DND-41 (cell line): ENCODE results near the gene SEMA4B.

ENCODE experiments used
- ATAC-seq: fragments of 200-7000 bp; cut with Tn5 transposase; 3 replicates; pipeline ENCODE4 v1.9.1; 2021; ENCODE audit warnings: low read depth; ENCODE audit not compliant: insufficient read depth
- DNase-seq: peaks from one replicate; pipeline ENCODE4 v3.0.0-alpha.2; 2020
- H2AFZ ChIP-seq: 2 replicates; pipeline ENCODE4 v1.6.0; 2012; ENCODE audit warnings: low read depth, low read length
- H3K27ac ChIP-seq: 2 replicates; pipeline ENCODE4 v1.5.1; 2012; ENCODE audit warnings: low read length, inconsistent platforms
- H3K27me3 ChIP-seq: fragments of 200-600 bp; sonication (generic); 2 replicates; pipeline ENCODE4 v1.6.0; 2012; ENCODE audit warnings: low read length, mild to moderate bottlenecking, inconsistent platforms; ENCODE audit not compliant: insufficient read depth, poor library complexity
- H3K36me3 ChIP-seq: 2 replicates; pipeline ENCODE4 v1.5.1; 2012; ENCODE audit warnings: low read length, inconsistent platforms; ENCODE audit not compliant: insufficient read depth
- H3K4me1 ChIP-seq: 2 replicates; pipeline ENCODE4 v1.5.1; 2012; ENCODE audit warnings: mild to moderate bottlenecking, low read length; ENCODE audit not compliant: insufficient read depth
- H3K4me2 ChIP-seq: 2 replicates; pipeline ENCODE4 v1.6.0; 2012; ENCODE audit warnings: mild to moderate bottlenecking, moderate library complexity, low read length, inconsistent platforms; ENCODE audit not compliant: insufficient read depth
- H3K4me3 ChIP-seq, 2 experiments: fragments of 200-600 bp in 1 of 2; shearing (Covaris generic) in 1 of 2; 2 replicates each; pipeline ENCODE4 v1.5.1; 2012 to 2016; ENCODE audit warnings: inconsistent platforms in 2 of 2, low read length in 2 of 2, mild to moderate bottlenecking in 2 of 2, low read depth in 1 of 2, moderate library complexity in 1 of 2
- H3K79me2 ChIP-seq: 2 replicates; pipeline ENCODE4 v1.6.0; 2012; ENCODE audit warnings: low read length, inconsistent platforms; ENCODE audit not compliant: insufficient read depth
- H3K9ac ChIP-seq: 2 replicates; pipeline ENCODE4 v1.6.0; 2012; ENCODE audit warnings: low read depth, mild to moderate bottlenecking, inconsistent platforms, low read length, moderate library complexity
- H3K9me3 ChIP-seq: 2 replicates; pipeline ENCODE4 v1.5.1; 2012; ENCODE audit warnings: low read length, moderate library complexity, mild to moderate bottlenecking, inconsistent platforms; ENCODE audit not compliant: insufficient read depth, severe bottlenecking
- H4K20me1 ChIP-seq: 2 replicates; pipeline ENCODE4 v1.6.0; 2012; ENCODE audit warnings: low read length; ENCODE audit not compliant: insufficient read depth
- CTCF ChIP-seq: IDR thresholded peaks from 2 replicates; pipeline ENCODE4 v1.5.1; 2012; ENCODE audit warnings: borderline replicate concordance, low read length, moderate library complexity, mild to moderate bottlenecking; ENCODE audit not compliant: poor library complexity, severe bottlenecking; ENCODE audit errors: extremely low read depth
- EZH2 ChIP-seq: IDR thresholded peaks from 3 replicates; pipeline ENCODE4 v1.6.1; 2012; ENCODE audit warnings: borderline replicate concordance, low read depth, mild to moderate bottlenecking, moderate library complexity, low read length, inconsistent platforms; ENCODE audit not compliant: severe bottlenecking

The SEMA4B gene

GRCh38 chr15:90188914-90189748, 12.0 kb upstream of the SEMA4B start:
- Histone ChIP-seq H3K9me3 (no peaks in the 10 kb centered on the region), H3K27ac (no peak overlapping the region), H4K20me1 (no peaks in the 10 kb centered on the region), H3K4me3 (no peak overlapping the region), H3K4me1 (peaks cover 21% of the 10 kb centered on the region), H3K79me2 (no peaks in the 10 kb centered on the region), H2AFZ (no peak overlapping the region), H3K4me2 (no peak overlapping the region), H3K36me3 (no peaks in the 10 kb centered on the region), H3K27me3 (peaks cover 20% of the 10 kb centered on the region), H3K9ac (no peak overlapping the region)
- ATAC-seq (no peak), DNase-seq (no peak)
- TF ChIP-seq CTCF (no peak), EZH2 (no peak)

- Histone ChIP-seq H3K9ac (no peak overlapping the region), H3K9me3 (no peaks in the 10 kb centered on the region), H3K79me2 (no peaks in the 10 kb centered on the region), H3K4me3 (no peak overlapping the region), H2AFZ (no peak overlapping the region), H3K36me3 (no peaks in the 10 kb centered on the region), H3K4me2 (no peak overlapping the region), H3K27ac (no peak overlapping the region), H3K4me1 (peaks cover 20% of the 10 kb centered on the region), H3K27me3 (peaks cover 12% of the 10 kb centered on the region), H4K20me1 (no peaks in the 10 kb centered on the region)
- ATAC-seq (no peak), DNase-seq (no peak)
- TF ChIP-seq EZH2 = no peak
- TF ChIP-seq CTCF = no peak
Measured at GRCh38 chr15:90189781-90190467, 11.2 kb upstream of the SEMA4B start.

- ATAC-seq = no peak
- no peak for DNase-seq
- Histone ChIP-seq H3K4me1 (peaks cover 12% of the 10 kb centered on the region), H3K9ac (no peak overlapping the region), H3K4me3 (no peak overlapping the region), H3K27me3 (peaks cover 3% of the 10 kb centered on the region), H2AFZ (no peak overlapping the region), H3K9me3 (no peaks in the 10 kb centered on the region), H3K36me3 (no peaks in the 10 kb centered on the region), H3K4me2 (no peak overlapping the region), H3K79me2 (no peaks in the 10 kb centered on the region), H4K20me1 (no peaks in the 10 kb centered on the region), H3K27ac (no peak overlapping the region)
- TF ChIP-seq CTCF (no peak), EZH2 (no peak)
Measured at GRCh38 chr15:90190606-90191343, 10.4 kb upstream of the SEMA4B start.
